ENCODE data around the gene EIF4E.
A peak's percentile ranks its signal among the peaks of the same experiment; 100 is the strongest.
"Not testable (repeated sequence)": the region's sequence is repeated elsewhere in the genome, so short reads cannot be mapped to it uniquely, and the experiment has no call there.

EIF4E gene

DNA sequence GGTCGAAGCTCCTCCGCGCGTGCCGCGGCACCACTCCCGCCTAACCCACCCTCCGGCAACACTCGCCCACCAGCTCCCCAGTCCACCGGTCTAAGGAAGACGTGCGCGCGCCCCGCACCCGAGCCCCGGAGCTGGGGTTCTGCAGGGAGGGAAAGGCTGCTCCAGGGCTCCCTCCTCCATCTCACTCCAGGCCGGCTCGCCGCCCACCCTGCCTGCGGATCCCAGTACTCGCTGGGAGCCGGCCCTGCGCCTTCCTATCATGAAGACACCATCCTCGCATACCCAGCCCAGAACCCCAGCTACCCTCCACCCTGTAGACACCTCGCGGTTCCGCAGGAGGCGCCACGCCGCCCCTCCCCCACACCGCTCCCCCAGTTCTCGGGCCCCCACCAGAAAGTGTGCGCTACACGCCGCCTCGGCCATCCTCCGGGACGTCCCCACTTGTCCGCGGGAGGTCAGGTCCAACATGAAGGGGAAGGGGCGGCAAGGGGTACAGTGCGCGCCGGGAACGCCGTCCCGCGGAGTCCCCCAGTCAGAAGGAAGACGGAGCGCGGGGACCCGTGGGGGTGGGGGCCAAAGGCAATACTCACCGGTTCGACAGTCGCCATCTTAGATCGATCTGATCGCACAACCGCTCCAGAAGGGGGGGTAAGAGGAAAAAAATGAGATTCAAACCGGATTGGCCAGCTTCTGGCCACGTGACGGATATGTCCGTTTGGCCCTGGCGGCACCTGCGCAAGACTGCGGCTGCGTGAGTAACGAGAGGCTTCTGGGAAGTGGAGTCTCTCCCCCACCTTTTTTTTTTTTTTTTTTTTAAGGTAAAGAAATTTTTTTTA lies at the start of gene EIF4E:
Gene EIF4E, minus strand, starts transcription at position 629 of the 836 bp plus-strand sequence. Its CDS starts 21 bp downstream, at position 608.
- DNase-seq: peak; percentile 95

DNA sequence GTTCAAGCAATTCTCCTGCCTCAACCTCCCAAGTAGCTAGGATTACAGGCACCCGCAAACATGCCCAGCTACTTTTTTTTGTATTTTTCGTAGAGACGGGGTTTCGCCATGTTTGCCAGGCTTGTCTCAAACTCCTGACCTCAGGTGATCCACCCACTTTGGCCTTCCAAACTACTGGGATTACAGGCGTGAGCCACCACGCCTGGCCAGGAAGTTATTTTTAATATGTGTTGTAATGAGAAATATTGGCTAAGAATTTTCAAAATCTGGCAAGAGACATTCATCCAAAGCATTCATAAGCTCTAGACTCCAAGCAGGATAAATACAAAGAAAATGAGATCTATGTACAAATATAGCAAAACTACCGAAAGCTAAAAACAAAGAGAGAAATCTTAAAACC lies 48.6 kb upstream of the EIF4E start:
- no peak for DNase-seq

DNA sequence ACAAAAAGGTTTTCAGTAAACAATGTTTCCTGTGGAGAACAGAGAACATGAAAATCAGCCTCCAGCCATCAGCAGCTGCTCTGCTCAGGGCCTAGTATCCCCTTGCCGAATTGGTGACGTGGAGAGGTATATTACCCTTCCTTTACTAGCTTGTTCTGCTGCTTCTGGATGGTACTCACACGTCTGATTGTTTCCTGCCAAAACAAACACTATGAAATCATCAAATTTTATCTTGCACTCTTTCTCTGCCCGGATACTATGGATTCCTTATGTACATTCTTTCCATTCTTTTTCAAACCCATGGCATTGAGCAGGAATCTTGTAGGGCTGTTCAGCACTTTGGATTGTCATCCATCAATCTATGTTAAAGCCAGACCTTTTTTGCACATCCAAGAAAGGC lies 47.8 kb upstream of the EIF4E start:
- no peak for DNase-seq

GRCh38 chr4:98969878-98970785 lies 41.2 kb upstream of the EIF4E start:
- no peak for DNase-seq

DNA sequence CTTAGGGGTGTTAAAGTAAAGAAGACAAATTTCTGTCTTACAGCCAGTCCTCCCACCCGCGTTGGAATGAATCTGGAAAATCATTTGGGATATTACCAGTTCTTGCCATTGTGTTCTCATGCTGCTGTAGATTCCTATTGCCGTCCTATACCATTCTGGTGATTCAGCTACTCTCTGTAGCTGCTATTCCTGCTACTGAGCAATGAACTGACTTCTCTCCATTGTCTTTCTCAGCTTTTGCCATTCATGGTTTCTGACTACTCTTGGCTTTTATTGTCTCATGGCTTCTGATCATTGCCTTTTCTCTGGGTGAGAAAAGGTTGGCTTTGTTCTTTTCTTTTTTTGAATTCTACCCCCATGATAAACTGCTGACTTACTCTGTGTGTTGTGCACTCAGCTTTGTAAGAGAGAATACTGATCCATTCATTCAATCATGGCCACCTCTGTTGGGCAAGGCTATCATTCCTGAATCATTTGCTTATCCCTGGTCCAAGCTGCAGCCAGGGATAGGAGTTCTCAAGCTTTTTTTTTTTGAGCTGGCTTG lies 38.9 kb upstream of the EIF4E start:
- no peak for DNase-seq

- no peak for DNase-seq
Measured at GRCh38 chr4:98966926-98967325, 38.0 kb upstream of the EIF4E start.

- DNase-seq: no peak
Measured at GRCh38 chr4:98963538-98964433, 34.9 kb upstream of the EIF4E start.

GRCh38 chr4:98961770-98962169 lies 32.8 kb upstream of the EIF4E start:
- DNase-seq: no peak

DNA sequence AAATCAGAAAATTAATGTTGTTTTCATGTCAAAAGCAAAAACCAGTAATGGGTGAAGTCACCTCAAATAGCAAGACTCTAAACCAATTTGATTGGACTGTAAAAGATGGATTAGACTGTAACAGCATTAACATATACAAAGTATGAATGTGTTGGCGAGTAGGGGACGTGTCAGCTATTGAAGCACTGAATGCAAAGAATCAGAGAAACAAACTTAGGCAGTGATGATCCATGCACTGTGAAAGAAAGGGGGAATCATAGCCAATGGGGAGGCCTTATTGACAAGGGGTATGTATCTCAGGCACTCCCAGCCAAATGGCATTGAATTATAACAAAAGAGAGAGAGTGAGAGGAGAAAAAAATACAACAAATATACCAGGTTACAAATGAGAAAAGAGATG lies 30.5 kb upstream of the EIF4E start:
- DNase-seq: no peak

- DNase-seq: no peak
Measured at GRCh38 chr4:98958065-98958464, 29.1 kb upstream of the EIF4E start.

- DNase-seq: no peak
Measured at GRCh38 chr4:98955229-98955628, 26.3 kb upstream of the EIF4E start.

GRCh38 chr4:98951710-98952109 lies 22.8 kb upstream of the EIF4E start:
- DNase-seq: no peak

GRCh38 chr4:98950925-98951324 lies 22.0 kb upstream of the EIF4E start:
- DNase-seq: no peak

DNA sequence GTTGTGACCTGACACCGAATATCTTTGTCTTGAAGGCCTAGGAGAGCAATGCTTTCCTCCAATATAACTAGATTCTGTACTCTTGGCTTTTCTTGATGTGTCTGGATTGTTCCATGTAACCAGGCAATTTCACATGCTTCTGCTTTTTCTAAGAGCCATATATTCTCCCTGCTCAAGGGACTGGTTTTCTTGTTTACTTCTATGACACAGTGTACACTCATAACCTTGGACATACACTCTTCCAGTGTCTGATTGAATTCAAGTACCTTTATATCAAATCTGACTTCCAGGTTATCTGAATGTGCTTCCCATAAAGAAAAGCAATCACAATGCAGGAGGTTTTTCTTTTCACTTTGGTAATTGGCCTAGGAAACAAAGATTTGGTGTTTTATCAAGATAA lies 17.4 kb upstream of the EIF4E start:
- DNase-seq: no peak

DNA sequence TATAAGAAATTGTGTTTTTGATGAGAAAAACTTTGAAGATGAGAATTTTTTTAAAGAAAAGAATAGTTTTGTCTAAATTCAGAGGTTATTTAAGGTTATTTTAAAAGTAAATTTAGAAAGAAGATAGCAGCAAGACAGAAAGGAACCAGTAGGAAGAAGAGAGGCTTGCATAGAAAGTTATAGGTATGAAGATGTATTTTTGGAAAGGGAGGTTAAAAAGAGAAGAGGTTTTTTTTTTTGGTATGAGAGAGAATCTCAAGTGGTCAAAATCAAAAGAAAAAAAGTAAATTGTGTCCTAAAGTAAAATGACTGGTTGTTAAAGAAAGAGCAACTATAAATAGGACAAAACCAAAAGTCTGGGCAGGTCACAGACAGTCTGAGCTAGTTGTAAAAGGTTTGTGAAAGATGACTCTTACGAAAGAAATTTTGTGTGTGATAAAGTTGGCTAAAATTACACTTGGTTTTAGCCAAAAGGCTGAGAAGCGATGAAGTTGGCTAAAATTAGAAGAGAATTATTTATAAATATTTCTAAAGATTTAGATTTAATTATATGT lies 16.4 kb upstream of the EIF4E start:
- DNase-seq: no peak

- DNase-seq: no peak
Measured at GRCh38 chr4:98939892-98940298, 11.0 kb upstream of the EIF4E start.

GRCh38 chr4:98939438-98939837 lies 10.5 kb upstream of the EIF4E start:
- DNase-seq: no peak

GRCh38 chr4:98937986-98938720 lies 9.2 kb upstream of the EIF4E start:
- DNase-seq: no peak

- no peak for DNase-seq
Measured at GRCh38 chr4:98935633-98936032, 6.7 kb upstream of the EIF4E start.

GRCh38 chr4:98934851-98935250 lies 5.9 kb upstream of the EIF4E start:
- DNase-seq: not testable (repeated sequence)

DNA sequence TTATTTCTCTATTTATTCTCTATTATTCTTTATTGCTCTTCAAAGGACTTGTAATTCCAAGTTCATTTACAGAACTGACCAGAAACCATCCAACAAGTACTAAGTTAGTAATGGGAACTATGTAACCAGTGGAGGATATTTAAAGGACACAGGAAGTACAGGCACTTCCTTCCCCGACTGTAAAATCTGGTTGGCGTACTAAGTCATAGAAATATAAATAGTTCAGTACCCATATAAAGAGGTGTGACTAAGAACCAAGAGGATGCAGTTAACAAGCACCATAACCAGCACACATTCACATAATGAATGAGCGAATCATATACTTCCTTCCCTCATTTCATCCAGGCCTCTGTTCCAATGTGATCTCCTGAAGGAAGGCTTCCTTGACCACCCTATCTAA lies 3.6 kb upstream of the EIF4E start:
- no peak for DNase-seq

Measured in activated gamma-delta T cell treated with Interleukin-2 at 50 U/mL for 16 hours (primary cell).